ENCODE data around the gene PPARGC1A. TPM values are rescaled to one million over a fixed set of nuclear protein-coding genes. Genes with fewer than 3 reads are reported as not detected.

The PPARGC1A gene
- total RNA-seq, 4 donors from 2014 or later = 0.75 to 4.0 (median 1.4) TPM

- Histone ChIP-seq H3K4me3 (no peak overlapping the region), H3K27me3 (no peaks in the 10 kb centered on the region), H3K4me1 (no peaks in the 10 kb centered on the region), H3K36me3 (no peaks in the 10 kb centered on the region), H3K27ac (no peak overlapping the region), H3K9me3 (no peaks in the 10 kb centered on the region)
- no peak for DNase-seq
- TF ChIP-seq POLR2A (IDR thresholded peaks at IDR 0.05) = no peak
- TF ChIP-seq CTCF (IDR thresholded peaks at IDR 0.05) = peak in 3 of 6 experiments; percentile 26 to 38 (median 30)
- 57 to 70% methylated on average over 4 of the region's 4 CpGs for WGBS, 2 donors
- intact Hi-C loops (cut with DNase I) = no loop called here
These were observed 32.4 kb downstream of the PPARGC1A start for GRCh38 chr4:23857367-23857959.

- no peak overlapping the region for H3K27ac ChIP-seq
- DNase-seq = no peak
These were observed 33.2 kb downstream of the PPARGC1A start for GRCh38 chr4:23856630-23857029.

GRCh38 chr4:23855912-23856605 lies 33.8 kb downstream of the PPARGC1A start:
- no peak for DNase-seq
- WGBS, 2 donors = 43 to 70% methylated on average over 5 of the region's 5 CpGs
- intact Hi-C loops (cut with DNase I) = no loop called here
- H3K4me1 ChIP-seq = no peaks in the 10 kb centered on the region
- TF ChIP-seq POLR2A (IDR thresholded peaks at IDR 0.05) (no peak), CTCF (IDR thresholded peaks at IDR 0.05) (no peak)
- H3K36me3 ChIP-seq = no peaks in the 10 kb centered on the region
- H3K4me3 ChIP-seq = no peak overlapping the region
- no peak overlapping the region for H3K27ac ChIP-seq
- no peaks in the 10 kb centered on the region for H3K27me3 ChIP-seq
- no peaks in the 10 kb centered on the region for H3K9me3 ChIP-seq

More at GRCh38 chr4:23856630-23857029, 33.2 kb downstream of the PPARGC1A start:
- 50 to 59% methylated on average over 3 of the region's 3 CpGs for WGBS, 2 donors
- Histone ChIP-seq H3K4me1 (no peaks in the 10 kb centered on the region), H3K27me3 (no peaks in the 10 kb centered on the region), H3K4me3 (no peak overlapping the region), H3K36me3 (no peaks in the 10 kb centered on the region), H3K9me3 (no peaks in the 10 kb centered on the region)
- intact Hi-C loops (cut with DNase I) = no loop called here
- no peak for TF ChIP-seq CTCF (IDR thresholded peaks at IDR 0.05)
- no peak for TF ChIP-seq POLR2A (IDR thresholded peaks at IDR 0.05)

GRCh38 chr4:23853986-23854660 lies 35.7 kb downstream of the PPARGC1A start:
- H3K4me1 ChIP-seq = no peaks in the 10 kb centered on the region
- no peaks in the 10 kb centered on the region for H3K36me3 ChIP-seq
- WGBS, 2 donors = 78 to 85% methylated on average over 4 of the region's 4 CpGs
- intact Hi-C loops (cut with DNase I) = no loop called here
- no peak for TF ChIP-seq CTCF (IDR thresholded peaks at IDR 0.05)
- TF ChIP-seq POLR2A (IDR thresholded peaks at IDR 0.05) = no peak
- no peaks in the 10 kb centered on the region for H3K9me3 ChIP-seq
- no peak overlapping the region for H3K27ac ChIP-seq
- no peak for DNase-seq
- no peaks in the 10 kb centered on the region for H3K27me3 ChIP-seq
- no peak overlapping the region for H3K4me3 ChIP-seq

GRCh38 chr4:23851464-23851863 lies 38.4 kb downstream of the PPARGC1A start:
- DNase-seq = no peak
- H3K27me3 ChIP-seq = no peaks in the 10 kb centered on the region
- no peaks in the 10 kb centered on the region for H3K4me1 ChIP-seq
- intact Hi-C loops (cut with DNase I) = no loop called here
- TF ChIP-seq CTCF (IDR thresholded peaks at IDR 0.05) (no peak), POLR2A (IDR thresholded peaks at IDR 0.05) (no peak)
- no peaks in the 10 kb centered on the region for H3K36me3 ChIP-seq
- H3K4me3 ChIP-seq = no peak overlapping the region
- no peaks in the 10 kb centered on the region for H3K9me3 ChIP-seq
- no peak overlapping the region for H3K27ac ChIP-seq
- whole genome bisulfite sequencing, 2 donors = 89% methylated on average over 2 of the region's 2 CpGs

All from esophagus squamous epithelium (tissue), 5 donors.